SKM-1 (cell line): Measurements from ENCODE around the gene ELMOD2.
"Not testable (repeated sequence)": the region's sequence is repeated elsewhere in the genome, so short reads cannot be mapped to it uniquely, and the experiment has no call there.

ENCODE experiments used
- DNase-seq: peaks from one replicate; lab custom pipeline; 2025; ENCODE audit not compliant: unreplicated experiment; lab: John Stamatoyannopoulos, UW

ELMOD2 gene, protein sequence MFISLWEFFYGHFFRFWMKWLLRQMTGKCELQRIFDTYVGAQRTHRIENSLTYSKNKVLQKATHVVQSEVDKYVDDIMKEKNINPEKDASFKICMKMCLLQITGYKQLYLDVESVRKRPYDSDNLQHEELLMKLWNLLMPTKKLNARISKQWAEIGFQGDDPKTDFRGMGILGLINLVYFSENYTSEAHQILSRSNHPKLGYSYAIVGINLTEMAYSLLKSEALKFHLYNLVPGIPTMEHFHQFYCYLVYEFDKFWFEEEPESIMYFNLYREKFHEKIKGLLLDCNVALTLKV

DNA sequence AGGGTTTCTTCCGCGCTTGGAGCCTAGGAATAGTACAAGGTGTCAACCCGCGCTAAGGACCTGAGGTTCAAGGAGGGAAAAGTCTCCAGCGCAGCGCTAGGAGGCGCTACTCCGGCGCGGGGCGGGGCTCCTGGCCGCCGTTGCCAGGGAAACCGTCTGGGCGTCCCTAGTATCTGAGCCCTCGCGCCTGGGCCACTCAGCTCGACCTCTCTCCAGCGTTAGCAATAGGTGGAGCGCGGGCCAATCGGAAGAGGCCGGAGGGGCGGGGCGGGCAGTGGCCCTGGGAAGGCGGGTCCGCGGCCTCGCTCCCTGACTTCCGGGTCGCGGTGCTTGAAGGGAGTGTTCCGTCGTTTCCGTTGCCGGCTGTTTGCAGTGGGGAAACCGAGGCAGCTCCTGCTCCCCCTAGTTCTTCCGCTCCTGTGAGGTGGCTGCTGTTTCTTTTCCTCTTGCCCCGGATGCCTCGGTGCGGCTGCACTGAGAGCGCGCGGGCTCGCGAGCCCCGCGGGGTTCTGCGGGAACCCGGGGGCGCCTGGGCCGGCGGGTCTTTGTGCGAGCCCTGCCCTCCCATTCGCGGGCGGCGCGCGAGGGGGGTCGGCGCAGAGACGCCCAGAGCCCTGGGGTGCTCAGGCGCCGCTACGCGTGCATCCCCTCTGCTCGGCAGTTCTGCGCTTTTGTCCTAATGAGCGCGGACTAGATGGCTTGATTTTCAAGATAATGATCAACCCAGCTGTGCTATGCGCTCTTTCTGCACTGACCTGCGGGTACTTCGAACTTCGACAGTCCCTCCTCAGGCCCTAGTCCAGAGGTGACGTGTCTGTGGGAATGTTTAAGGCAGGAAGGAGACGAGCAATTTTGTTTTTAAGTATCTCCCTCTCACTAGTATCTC lies at the start of gene ELMOD2:
Gene ELMOD2 (plus strand): TSS at position 312 of the 886 bp plus-strand sequence. CDS start 1,261 bp downstream, outside the sequence.
- peak; percentile 95 for DNase-seq

DNA sequence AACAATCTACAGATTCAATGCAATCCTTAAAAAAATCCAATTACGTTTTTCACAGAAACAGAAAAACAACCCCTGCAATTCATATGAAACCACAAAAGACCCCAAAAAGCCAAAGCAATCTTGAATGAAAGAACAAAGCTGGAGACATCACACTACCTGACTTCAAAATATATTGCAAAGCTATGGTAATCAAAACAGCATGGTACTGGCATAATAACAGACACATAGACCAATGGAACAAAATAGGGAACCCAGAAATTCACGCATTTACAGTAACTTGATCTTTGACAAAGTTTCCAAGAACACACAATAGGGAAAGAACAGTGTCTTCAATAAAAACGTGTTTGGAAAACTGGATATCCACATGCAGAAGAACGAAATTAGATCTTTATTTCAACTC lies 40.5 kb upstream of the ELMOD2 start:
- DNase-seq = no peak

GRCh38 chr4:140485939-140486338 lies 38.0 kb upstream of the ELMOD2 start:
- no peak for DNase-seq

GRCh38 chr4:140497405-140497746 lies 26.6 kb upstream of the ELMOD2 start:
- no peak for DNase-seq

DNA sequence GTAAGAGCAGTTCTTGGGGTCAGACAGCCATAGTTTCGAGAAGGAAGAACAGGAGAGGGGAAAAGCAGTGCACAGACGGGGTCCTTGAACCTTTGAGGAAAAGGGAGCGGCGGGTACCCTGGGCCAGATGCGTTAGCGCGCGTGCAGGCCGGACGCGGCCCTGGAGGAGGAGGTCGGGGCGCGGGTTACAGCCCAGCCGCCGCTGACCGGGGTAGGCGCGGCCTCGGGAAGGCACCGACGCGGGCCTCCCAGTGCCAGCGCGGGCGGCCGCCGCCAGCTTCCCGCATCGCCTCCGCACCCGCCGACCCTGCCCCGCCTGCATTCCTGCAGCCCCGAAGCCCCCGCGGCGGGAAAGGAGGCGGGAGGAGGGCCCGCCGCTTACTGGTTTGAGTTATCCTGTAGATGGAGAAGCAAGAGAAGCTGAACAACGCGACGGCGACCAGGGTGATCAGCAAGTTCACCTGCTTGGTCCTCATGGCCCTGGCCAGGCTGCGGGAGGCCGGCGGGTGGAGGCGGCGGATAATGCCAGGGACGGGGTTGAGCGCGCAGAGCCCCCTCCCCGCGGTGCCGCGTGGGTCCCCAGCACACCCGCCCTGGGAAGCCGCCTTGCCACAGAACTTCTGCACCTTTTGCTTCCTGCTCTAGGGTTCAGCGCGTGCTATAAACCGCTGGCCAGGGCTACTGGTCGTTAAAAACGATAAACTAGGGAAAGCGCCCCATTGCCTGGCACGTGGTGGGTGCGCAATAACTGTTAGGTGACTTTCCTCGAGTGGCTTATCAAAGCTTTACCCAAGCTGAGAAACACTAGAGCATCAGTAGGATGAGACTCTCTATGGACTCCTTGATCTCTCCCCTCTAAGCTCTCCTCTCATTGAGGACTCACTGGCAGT lies 26.0 kb upstream of the ELMOD2 start, which contains the start of gene MGAT4D:
Gene MGAT4D (minus strand): TSS at position 547 of the 890 bp plus-strand sequence. CDS start 71 bp downstream, at position 476.
- DNase-seq = no peak

DNA sequence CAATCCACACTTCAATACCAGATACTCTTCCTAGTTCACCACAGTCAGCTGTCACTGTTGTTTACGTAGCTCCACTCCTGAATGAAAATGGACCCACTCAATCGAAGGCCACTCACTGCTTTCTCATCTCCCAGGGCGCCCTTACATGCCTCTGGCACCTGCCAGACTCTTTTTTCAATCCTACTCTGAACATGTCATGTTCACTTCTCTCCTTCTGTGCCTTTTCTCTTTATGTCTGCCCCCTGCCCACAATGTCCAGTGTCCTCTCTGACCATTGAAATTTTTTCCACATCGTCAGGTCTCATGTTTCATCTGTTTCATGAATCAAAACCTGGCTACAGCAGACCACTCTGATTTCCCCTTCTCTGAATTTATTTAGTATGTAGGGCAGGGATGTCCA lies 24.6 kb upstream of the ELMOD2 start:
- no peak for DNase-seq

DNA sequence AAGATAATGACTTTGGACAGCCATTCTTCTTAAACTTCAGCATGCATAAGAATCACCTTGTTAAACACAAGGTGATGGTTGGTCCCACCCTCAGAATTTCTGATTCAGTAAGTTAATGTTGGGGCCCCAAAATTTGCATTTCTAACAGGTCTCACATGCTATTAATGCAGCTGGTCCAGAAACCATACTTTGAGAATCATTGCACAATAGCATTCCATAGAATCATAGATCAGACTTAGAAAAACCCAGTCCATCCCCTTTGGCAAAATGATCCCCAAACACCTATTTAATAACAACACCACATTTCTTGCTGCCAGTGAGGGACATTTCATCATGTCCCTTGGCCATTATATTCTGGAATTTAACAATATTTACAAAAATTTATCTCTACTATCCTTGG lies 19.7 kb upstream of the ELMOD2 start:
- DNase-seq = no peak

DNA sequence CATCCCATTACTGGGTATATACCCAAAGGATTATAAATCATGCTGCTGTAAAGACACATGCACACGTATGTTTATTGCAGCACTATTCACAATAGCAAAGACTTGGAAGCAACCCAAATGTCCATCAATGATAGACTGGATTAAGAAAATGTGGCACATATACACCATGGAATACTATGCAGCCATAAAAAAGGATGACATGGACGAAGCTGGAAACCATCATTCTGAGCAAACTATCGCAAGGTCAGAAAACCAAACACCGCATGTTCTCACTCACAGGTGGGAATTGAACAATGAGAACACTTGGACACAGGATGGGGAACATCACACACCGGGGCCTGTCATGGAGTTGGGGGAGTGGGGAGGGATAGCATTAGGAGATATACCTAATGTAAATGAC lies 10.2 kb upstream of the ELMOD2 start:
- not testable (repeated sequence) for DNase-seq

- DNase-seq = no peak
Observed at GRCh38 chr4:140515423-140515822, 8.5 kb upstream of the ELMOD2 start.

DNA sequence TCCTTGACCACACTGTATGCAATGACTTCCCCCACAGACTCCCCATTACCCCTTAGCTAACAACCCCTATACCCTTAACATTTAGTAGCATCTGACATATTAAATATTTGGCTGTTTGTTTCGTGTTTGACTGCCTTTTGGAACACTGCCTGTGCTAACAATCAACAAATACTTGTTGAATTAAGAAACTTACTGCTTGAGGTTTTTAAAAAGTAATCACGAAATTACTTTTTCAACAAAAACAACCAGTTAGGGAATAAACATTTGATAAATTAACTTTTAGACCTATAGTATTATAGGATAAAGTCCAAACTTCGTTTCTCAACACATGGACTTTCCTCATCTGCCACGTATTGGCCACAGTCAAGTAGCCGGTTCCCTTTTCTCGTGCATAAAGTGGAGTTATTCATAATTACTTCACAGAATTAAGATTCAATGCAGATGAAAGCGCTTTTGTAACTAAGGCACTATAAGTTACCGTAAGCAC lies 555 bp upstream of the ELMOD2 start:
- DNase-seq = no peak

DNA sequence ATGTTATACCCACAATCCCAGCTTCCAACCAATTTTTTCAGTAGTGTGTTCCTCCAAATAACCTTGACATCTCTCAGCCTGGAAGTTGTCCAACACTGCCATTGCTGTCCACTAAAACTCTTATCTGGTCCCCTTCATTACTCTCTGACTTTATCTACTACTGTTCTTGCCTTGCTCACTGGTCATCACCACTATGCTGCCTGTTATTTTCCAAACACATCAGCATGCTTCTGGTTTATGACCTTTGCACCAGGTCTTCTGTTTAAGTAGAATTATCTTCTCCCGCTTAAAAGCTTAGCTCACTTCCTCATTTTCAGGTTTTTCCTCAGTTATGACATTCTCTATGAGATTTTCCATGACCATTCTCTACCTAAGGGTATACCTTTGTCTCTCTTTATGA lies 5.5 kb downstream of the ELMOD2 start:
- DNase-seq = no peak

DNA sequence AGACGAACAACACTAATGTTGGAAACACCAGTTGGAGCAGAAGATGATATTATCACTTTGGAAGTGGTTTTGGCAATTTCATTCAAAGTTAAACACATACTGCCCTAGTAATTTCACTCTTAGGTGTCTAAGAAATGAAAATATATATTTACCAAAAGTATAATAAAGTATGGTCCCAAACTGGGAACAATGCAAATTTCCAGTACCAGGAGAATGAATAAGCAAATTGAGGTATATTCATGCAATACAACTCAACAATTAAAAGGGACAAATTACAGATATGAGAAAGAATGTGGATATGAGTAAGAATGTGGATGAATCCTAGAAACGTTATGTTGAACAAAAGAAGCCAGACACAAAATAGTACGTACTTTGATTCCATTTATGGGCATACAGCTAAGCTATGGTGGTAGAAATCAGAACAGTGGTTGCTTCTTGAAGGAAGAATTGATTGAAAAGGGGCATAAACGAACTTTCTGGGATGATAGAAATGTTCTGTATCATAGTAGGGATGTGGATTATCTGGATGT lies 10.0 kb downstream of the ELMOD2 start:
- DNase-seq = no peak

GRCh38 chr4:140556372-140557085 lies 32.6 kb downstream of the ELMOD2 start:
- no peak for DNase-seq

- no peak for DNase-seq
Observed at GRCh38 chr4:140557831-140558435, 34.0 kb downstream of the ELMOD2 start.

GRCh38 chr4:140559696-140560095 lies 35.7 kb downstream of the ELMOD2 start:
- no peak for DNase-seq

DNA sequence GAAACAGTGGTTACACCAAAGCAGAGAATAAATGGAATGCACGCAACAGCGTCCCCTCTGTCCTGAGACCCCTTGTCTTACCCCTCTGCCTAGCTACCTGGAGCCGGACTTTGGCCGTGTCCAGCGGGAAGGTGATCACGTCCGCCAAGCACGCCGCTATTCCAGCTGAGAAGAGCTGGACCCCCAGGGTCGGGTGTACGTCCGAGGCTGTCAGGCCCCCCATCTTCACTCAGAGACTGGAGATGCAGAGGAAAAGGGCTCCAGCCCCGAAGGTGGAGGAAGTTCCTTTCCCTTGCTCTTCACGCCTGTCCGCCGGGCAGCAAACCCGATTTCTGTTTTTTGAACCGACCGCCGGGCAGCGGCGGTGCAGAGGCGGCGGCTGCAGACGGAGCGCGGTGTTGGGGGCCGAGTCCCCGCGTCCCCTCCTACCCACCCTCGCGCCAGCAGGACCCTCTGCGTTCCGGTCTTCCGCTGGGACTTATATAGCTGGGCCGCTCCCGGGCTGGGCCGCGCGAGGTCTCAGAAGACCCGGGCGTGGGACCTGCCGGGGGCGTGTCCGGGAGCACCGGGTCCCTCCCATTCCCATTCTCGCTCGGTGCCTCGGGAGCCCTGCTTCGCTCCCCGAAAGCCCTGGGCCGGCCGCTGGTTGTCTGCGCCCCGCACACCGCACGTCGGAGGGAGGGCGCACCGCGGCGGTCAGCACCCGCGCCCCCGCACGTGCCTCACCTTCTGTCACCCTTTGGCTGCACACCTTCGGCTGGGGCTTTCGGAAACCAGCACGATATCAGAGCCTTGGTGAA lies 44.7 kb downstream of the ELMOD2 start, which contains the start of gene UCP1:
Gene UCP1 (minus strand): TSS at position 455 of the 800 bp plus-strand sequence. CDS start 232 bp downstream, at position 223.
- DNase-seq = no peak

DNA sequence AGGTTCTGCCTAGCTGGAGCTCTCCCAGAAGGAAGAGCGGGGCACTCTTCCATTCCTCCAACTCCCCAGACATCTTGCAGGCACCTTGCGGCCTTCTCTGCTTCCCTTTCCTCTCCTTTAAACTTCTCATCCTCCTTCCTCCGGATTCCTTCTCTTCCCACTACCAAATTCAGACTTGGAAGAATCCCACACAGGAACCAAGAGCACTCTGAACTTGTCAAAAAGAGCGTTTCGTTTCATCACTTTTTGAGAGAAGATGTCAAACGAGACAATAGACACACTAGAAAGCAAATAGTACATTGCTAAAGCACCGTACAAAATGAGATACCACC lies 45.3 kb downstream of the ELMOD2 start:
- no peak for DNase-seq

DNA sequence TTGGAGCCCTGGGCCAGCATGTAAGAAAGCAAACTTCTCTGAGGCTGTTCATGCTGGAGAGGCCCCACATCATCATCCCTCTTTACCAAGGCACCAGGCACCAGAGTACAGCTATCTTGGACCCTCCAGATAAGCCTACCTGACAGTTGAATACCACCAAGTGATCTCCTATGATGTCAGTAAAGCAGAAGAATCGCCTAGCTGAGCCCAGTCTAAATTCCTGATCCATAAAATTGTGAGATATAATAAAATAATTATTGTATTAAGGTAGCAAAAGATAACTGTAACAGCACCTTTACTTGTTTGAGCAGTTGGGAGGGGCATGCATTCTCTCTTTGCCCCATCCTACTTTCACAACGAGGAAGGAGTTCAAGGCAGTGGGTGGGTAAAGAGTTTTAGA lies 47.7 kb downstream of the ELMOD2 start:
- DNase-seq = no peak

DNA sequence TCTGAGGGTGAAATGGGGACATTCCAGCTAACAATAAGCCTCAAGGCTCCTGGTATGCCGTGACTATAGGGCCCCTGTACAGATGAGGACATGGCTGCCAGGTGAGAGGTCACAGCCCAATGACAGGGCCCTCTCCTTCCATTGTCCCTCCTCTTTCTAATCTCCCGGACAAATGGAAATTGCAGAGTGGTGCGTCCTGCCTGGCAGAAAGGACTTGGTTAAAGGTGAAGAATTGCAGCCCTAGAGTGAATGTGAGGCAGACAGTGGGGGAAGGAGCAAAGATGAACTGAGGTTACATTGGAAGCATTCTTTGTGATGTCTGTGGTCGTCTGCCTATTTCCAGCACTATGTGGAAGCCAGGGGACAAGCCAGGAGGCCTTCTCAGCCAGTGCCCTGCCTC lies 51.5 kb downstream of the ELMOD2 start:
- no peak for DNase-seq
